Endothelial cell of umbilical vein (primary cell): ENCODE measurements around the gene SCP2. TPM values are rescaled to one million over a fixed set of nuclear protein-coding genes. Genes with fewer than 3 reads are reported as not detected.

Experiments
- BruUV-seq: library from RNA; stranded (reverse); fragments of 400-500 nt; replicated peaks from 2 replicates; lab custom pipeline; 2021; lab: Mats Ljungman, UMichigan
- CTCF ChIA-PET: fragments of 300-600, 350-600 bp; sonication (Branson Sonifier 250); formaldehyde crosslinking; loops from one replicate; lab custom pipeline; 2021; ENCODE audit warnings: antibody characterized with exemption, inconsistent platforms; lab: Charles Lee
- POLR2A ChIA-PET: fragments of 300-600, 350-600 bp; sonication (Branson Sonifier 250); formaldehyde crosslinking; loops from one replicate; lab custom pipeline; 2021; ENCODE audit warnings: antibody characterized with exemption, inconsistent platforms; lab: Charles Lee
- DNase-seq: peaks from one replicate; pipeline ENCODE4 v3.0.0-alpha.2; 2011; ENCODE audit warnings: low read depth, low spot score
- FAIRE-seq: peaks from 2 replicates; lab custom pipeline; 2011; peaks lifted over from hg19 to GRCh38; lab: Jason Lieb, UNC
- H2AFZ ChIP-seq: 2 replicates; pipeline ENCODE4 v1.6.0; 2012; ENCODE audit warnings: low read depth, low read length, control low read depth, inconsistent platforms
- H3K27ac ChIP-seq: 2 replicates; pipeline ENCODE4 v1.5.1; 2011; ENCODE audit warnings: low read depth, mild to moderate bottlenecking, control low read depth, low read length, moderate library complexity; ENCODE audit not compliant: insufficient read depth
- H3K27me3 ChIP-seq, 2 experiments: 2 replicates each; pipeline versions ENCODE4 v1.6.0 to v1.6.1; 2011; ENCODE audit warnings: low read length in 2 of 2, mixed read lengths in 1 of 2; ENCODE audit not compliant: control insufficient read depth in 2 of 2, insufficient read depth in 2 of 2
- H3K36me3 ChIP-seq, 2 experiments: 2 replicates in 1 of 2; 3 replicates in 1 of 2; pipeline ENCODE4 v1.5.1; 2011; ENCODE audit warnings: low read length in 2 of 2, mild to moderate bottlenecking in 1 of 2, moderate library complexity in 1 of 2; ENCODE audit not compliant: control insufficient read depth in 2 of 2, insufficient read depth in 2 of 2; ENCODE audit errors: extremely low read depth in 1 of 2
- H3K4me1 ChIP-seq: 3 replicates; pipeline ENCODE4 v1.5.1; 2011; ENCODE audit warnings: mild to moderate bottlenecking, low read length; ENCODE audit not compliant: control insufficient read depth, insufficient read depth; ENCODE audit errors: extremely low read depth
- H3K4me2 ChIP-seq: 2 replicates; pipeline ENCODE4 v1.6.1; 2011; ENCODE audit warnings: low read length, control low read depth, mixed read lengths; ENCODE audit not compliant: insufficient read depth
- H3K4me3 ChIP-seq, 3 experiments: fragments of 200-600 bp in 1 of 3; sonication (generic), shearing (Covaris generic) in 1 of 3; replicated peaks in 1 of 3; 2 replicates each; pipeline ENCODE4 v1.5.1; 2011 to 2016; ENCODE audit warnings: control low read depth in 3 of 3, low read length in 3 of 3, mild to moderate bottlenecking in 2 of 3, inconsistent platforms in 1 of 3, low read depth in 1 of 3, moderate library complexity in 1 of 3; ENCODE audit not compliant: insufficient read depth in 1 of 3
- H3K79me2 ChIP-seq: 2 replicates; pipeline ENCODE4 v1.6.0; 2012; ENCODE audit warnings: low read length, inconsistent platforms; ENCODE audit not compliant: control insufficient read depth, insufficient read depth
- H3K9ac ChIP-seq: replicated peaks from 2 replicates; pipeline ENCODE3; 2011; ENCODE audit warnings: low read length, control low read depth; ENCODE audit not compliant: insufficient read depth; ENCODE audit errors: extremely low read depth
- H3K9me1 ChIP-seq: replicated peaks from 3 replicates; pipeline ENCODE4 v1.6.0; 2011; ENCODE audit warnings: mild to moderate bottlenecking, low read length; ENCODE audit not compliant: control insufficient read depth, insufficient read depth; ENCODE audit errors: extremely low read depth
- H3K9me3 ChIP-seq: replicated peaks from 2 replicates; pipeline ENCODE4 v1.5.1; 2012; ENCODE audit warnings: low read length, inconsistent platforms; ENCODE audit not compliant: control insufficient read depth, insufficient read depth
- H4K20me1 ChIP-seq: replicated peaks from 2 replicates; pipeline ENCODE3; 2011; ENCODE audit warnings: mild to moderate bottlenecking, low read length; ENCODE audit not compliant: control insufficient read depth, insufficient read depth; ENCODE audit errors: extremely low read depth
- EZH2 ChIP-seq: IDR thresholded peaks from 2 replicates; pipeline ENCODE4 v1.6.1; 2012; ENCODE audit warnings: borderline replicate concordance, low read depth, mild to moderate bottlenecking, moderate library complexity, low read length, inconsistent platforms; ENCODE audit not compliant: severe bottlenecking
- FOS ChIP-seq: IDR thresholded peaks from 2 replicates; pipeline ENCODE4 v1.6.1; 2011; ENCODE audit warnings: mild to moderate bottlenecking, low read length, moderate library complexity, borderline replicate concordance; ENCODE audit not compliant: insufficient read depth
- JUN ChIP-seq: IDR thresholded peaks from 2 replicates; pipeline ENCODE4 v1.6.1; 2011; ENCODE audit warnings: borderline replicate concordance, low read depth; ENCODE audit not compliant: insufficient read length, insufficient read depth
- MYC ChIP-seq: IDR thresholded peaks from one replicate; pipeline ENCODE4 v1.6.1; 2011; ENCODE audit warnings: mild to moderate bottlenecking, low read depth, low read length
- POLR2A ChIP-seq: IDR thresholded peaks from 2 replicates; pipeline ENCODE4 v1.6.1; 2012; ENCODE audit warnings: low read depth, mild to moderate bottlenecking, control low read depth, low read length
- dilution Hi-C: fragments of 300-500 bp; cut with MboI; formaldehyde crosslinking; loops from one replicate; pipeline ENCODE4 v1.15.0; 2019; ENCODE audit warnings: low sequenced_read_pairs; ENCODE audit not compliant: extremely low pct_ligation_motif_present
- intact Hi-C: fragments of 100-400 bp; cut with micrococcal nuclease; formaldehyde crosslinking; loops from one replicate; pipeline ENCODE4 v1.10.0; 2022
- polyA plus RNA-seq, 4 experiments: library from polyadenylated mRNA; depleted of rRNA in 3 of 4; stranded (reverse) in 3 of 4; unstranded in 1 of 4; fragments of >200 nt; gene quantifications; 2 replicates each; pipeline versions ENCODE4 v1.2.1 to v1.2.3, GENCODE V29; 2011 to 2012; ENCODE audit warnings: missing spikeins in 1 of 4
- total RNA-seq: library from RNA; stranded (reverse); gene quantifications from 2 replicates; pipeline ENCODE4 v1.2.3, GENCODE V29; 2021
- TF ChIP-seq, protein P1 (sequence below), 2 donors: IDR thresholded peaks; 1 replicate in 1 of 2; 2 replicates in 1 of 2; pipeline ENCODE4 v1.5.1; 2011; ENCODE audit warnings: low read length in 2 of 2, mild to moderate bottlenecking in 2 of 2, moderate library complexity in 2 of 2, control low read depth in 1 of 2, inconsistent platforms in 1 of 2, low read depth in 1 of 2; ENCODE audit not compliant: insufficient read depth in 1 of 2; ENCODE audit errors: extremely low read depth in 1 of 2
- TF ChIP-seq, protein P2 (sequence below): IDR thresholded peaks from 2 replicates; pipeline ENCODE4 v1.6.1; 2011; ENCODE audit not compliant: insufficient read depth, insufficient read length

Gene SCP2
- total and polyA plus RNA-seq, 2 donors (not counting 3 experiments of a cell fraction or from before 2014, with no cell fraction given): 42.4 to 92.7 TPM

DNA sequence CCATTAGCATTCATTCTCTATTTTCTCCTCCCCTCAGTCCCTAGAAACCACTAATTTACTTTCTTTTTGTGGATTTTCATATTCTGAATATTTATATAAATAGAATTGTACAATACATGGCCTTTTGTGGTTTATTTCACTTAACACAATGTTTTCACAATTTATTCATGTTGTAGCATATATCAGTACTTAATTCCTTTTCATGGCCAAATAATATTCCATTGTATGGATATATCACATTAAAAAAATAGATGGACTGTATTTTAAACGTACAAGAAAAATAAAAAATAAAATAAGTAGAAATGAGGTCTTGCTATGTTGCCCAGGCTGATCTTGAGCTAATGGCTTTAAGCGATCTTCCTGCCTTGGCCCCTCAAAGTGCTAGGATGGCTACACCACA, 25.0 kb downstream of the SCP2 start:
- ChIA-PET POLR2A (no interaction called here), CTCF (no interaction called here)
- intact Hi-C loops (no loop called here), dilution Hi-C loops (no loop called here)
- Histone ChIP-seq H3K9ac (no peak overlapping the region), H3K27me3 (no peaks in the 10 kb centered on the region), H3K79me2 (no peaks in the 10 kb centered on the region), H3K9me3 (no peaks in the 10 kb centered on the region), H3K4me1 (no peaks in the 10 kb centered on the region), H3K4me3 (no peak overlapping the region), H3K27ac (no peak overlapping the region), H3K36me3 (no peaks in the 10 kb centered on the region), H3K9me1 (no peaks in the 10 kb centered on the region), H3K4me2 (no peak overlapping the region), H4K20me1 (no peaks in the 10 kb centered on the region), H2AFZ (no peak overlapping the region)
- BruUV-seq: no TSS peak
- TF ChIP-seq JUN: no peak
- TF ChIP-seq POLR2A: no peak
- no peak for TF ChIP-seq EZH2
- TF ChIP-seq, protein P1, sequence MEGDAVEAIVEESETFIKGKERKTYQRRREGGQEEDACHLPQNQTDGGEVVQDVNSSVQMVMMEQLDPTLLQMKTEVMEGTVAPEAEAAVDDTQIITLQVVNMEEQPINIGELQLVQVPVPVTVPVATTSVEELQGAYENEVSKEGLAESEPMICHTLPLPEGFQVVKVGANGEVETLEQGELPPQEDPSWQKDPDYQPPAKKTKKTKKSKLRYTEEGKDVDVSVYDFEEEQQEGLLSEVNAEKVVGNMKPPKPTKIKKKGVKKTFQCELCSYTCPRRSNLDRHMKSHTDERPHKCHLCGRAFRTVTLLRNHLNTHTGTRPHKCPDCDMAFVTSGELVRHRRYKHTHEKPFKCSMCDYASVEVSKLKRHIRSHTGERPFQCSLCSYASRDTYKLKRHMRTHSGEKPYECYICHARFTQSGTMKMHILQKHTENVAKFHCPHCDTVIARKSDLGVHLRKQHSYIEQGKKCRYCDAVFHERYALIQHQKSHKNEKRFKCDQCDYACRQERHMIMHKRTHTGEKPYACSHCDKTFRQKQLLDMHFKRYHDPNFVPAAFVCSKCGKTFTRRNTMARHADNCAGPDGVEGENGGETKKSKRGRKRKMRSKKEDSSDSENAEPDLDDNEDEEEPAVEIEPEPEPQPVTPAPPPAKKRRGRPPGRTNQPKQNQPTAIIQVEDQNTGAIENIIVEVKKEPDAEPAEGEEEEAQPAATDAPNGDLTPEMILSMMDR (IDR thresholded peaks at IDR 0.05; ENCODE audit: extremely low read depth in 1 of 2, insufficient read depth in 1 of 2, low read depth in 1 of 2, low read length in 2 of 2): no peak
- TF ChIP-seq, protein P2, sequence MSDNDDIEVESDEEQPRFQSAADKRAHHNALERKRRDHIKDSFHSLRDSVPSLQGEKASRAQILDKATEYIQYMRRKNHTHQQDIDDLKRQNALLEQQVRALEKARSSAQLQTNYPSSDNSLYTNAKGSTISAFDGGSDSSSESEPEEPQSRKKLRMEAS: no peak
- TF ChIP-seq FOS: no peak
- no peak for TF ChIP-seq MYC
- FAIRE-seq (no peak), DNase-seq (no peak)
